Measurements from ENCODE around the gene EFEMP2.

- TF ChIP-seq, protein P1, sequence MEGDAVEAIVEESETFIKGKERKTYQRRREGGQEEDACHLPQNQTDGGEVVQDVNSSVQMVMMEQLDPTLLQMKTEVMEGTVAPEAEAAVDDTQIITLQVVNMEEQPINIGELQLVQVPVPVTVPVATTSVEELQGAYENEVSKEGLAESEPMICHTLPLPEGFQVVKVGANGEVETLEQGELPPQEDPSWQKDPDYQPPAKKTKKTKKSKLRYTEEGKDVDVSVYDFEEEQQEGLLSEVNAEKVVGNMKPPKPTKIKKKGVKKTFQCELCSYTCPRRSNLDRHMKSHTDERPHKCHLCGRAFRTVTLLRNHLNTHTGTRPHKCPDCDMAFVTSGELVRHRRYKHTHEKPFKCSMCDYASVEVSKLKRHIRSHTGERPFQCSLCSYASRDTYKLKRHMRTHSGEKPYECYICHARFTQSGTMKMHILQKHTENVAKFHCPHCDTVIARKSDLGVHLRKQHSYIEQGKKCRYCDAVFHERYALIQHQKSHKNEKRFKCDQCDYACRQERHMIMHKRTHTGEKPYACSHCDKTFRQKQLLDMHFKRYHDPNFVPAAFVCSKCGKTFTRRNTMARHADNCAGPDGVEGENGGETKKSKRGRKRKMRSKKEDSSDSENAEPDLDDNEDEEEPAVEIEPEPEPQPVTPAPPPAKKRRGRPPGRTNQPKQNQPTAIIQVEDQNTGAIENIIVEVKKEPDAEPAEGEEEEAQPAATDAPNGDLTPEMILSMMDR (conservative IDR thresholded peaks at IDR 0.05; ENCODE audit: low read depth, low read length): no peak
- TF ChIP-seq EZH2 (IDR thresholded peaks at IDR 0.05; ENCODE audit: borderline replicate concordance, low read depth, low read length, poor library complexity, severe bottlenecking): no peak
These were observed 13.4 kb upstream of the EFEMP2 start for GRCh38 chr11:65885808-65886536.

Data from A673 (cell line).